ENCODE data around the gene JAG2.

GRCh38 chr14:105132921-105133654, 35.5 kb downstream of the JAG2 start:
- TF ChIP-seq CTCF (IDR thresholded peaks at IDR 0.05), result no peak
- no peak for TF ChIP-seq POLR2AphosphoS5 (IDR thresholded peaks at IDR 0.05)
- TF ChIP-seq POLR2A (IDR thresholded peaks at IDR 0.05), result no peak
- no peak for TF ChIP-seq EP300 (IDR thresholded peaks at IDR 0.05; ENCODE audit: low read depth)
